DND-41 (cell line): ENCODE results near the gene PARM1.

Experiments used
- EZH2 ChIP-seq: IDR thresholded peaks from 3 replicates; pipeline ENCODE4 v1.6.1; 2012; ENCODE audit warnings: borderline replicate concordance, low read depth, mild to moderate bottlenecking, moderate library complexity, low read length, inconsistent platforms; ENCODE audit not compliant: severe bottlenecking
- TF ChIP-seq, protein P1 (sequence below): IDR thresholded peaks from 2 replicates; pipeline ENCODE4 v1.5.1; 2012; ENCODE audit warnings: borderline replicate concordance, low read length, moderate library complexity, mild to moderate bottlenecking; ENCODE audit not compliant: poor library complexity, severe bottlenecking; ENCODE audit errors: extremely low read depth

DNA sequence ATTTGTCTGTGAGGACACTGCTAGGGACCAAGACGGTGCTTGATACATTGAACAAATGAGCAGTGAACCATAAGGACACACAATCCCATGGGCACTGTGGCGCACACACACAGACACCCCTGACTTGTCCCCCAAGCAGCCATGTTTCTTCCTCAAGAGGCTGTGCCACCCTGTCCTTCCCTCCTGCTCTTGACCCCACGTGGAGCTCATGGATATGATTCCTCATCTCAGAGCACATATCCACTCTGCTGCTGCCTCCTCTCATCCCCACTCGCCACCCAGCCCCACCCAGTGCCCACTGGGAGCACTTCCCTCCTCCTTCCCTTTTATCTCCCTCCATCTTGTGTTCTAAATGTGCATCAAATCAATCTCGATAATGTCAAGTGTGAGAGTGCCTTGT lies 102.4 kb downstream of the PARM1 start:
- TF ChIP-seq, protein P1, sequence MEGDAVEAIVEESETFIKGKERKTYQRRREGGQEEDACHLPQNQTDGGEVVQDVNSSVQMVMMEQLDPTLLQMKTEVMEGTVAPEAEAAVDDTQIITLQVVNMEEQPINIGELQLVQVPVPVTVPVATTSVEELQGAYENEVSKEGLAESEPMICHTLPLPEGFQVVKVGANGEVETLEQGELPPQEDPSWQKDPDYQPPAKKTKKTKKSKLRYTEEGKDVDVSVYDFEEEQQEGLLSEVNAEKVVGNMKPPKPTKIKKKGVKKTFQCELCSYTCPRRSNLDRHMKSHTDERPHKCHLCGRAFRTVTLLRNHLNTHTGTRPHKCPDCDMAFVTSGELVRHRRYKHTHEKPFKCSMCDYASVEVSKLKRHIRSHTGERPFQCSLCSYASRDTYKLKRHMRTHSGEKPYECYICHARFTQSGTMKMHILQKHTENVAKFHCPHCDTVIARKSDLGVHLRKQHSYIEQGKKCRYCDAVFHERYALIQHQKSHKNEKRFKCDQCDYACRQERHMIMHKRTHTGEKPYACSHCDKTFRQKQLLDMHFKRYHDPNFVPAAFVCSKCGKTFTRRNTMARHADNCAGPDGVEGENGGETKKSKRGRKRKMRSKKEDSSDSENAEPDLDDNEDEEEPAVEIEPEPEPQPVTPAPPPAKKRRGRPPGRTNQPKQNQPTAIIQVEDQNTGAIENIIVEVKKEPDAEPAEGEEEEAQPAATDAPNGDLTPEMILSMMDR, result no peak
- TF ChIP-seq EZH2, result no peak
